ENCODE data around the gene STAT5A. TPM values are rescaled to one million over a fixed set of nuclear protein-coding genes. Genes with fewer than 3 reads are reported as not detected.
A peak's percentile ranks its signal among the peaks of the same experiment; 100 is the strongest.

Gene STAT5A
- total RNA-seq, 4 donors from 2014 or later = 42.4 to 97.0 (median 62.7) TPM

DNA sequence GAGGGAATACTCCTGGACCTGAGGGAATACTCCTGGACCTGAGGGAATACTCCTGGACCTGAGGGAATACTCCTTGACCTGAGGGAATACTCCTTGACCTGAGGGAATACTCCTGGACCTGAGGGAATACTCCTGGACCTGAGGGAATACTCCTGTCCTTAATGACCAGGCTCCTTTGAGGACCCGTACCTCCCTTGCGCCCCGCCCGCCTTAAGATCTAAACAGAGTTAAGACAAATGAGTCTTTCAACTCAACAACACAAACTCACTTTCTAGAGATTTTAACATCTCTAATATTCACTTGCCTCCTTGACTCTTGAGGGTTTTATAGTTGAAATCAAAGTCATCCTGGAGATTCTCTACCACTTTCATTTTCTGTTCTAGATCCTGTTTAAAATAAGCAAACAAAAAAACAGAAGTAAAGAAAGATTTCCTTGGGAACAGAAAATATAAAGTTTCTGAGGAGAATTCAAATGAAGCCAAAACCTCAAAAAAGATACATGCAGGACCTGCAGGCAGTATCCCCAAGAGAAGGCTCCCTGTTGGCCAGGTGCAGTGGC, 50.2 kb downstream of the STAT5A start:
- H3K9me3 ChIP-seq = no peaks in the 10 kb centered on the region
- intact Hi-C loops (cut with DNase I) = no loop called here
- peaks cover 47 to 95% (median 88%) of the 10 kb centered on the region in 4 donors for H3K36me3 ChIP-seq
- no peak for TF ChIP-seq POLR2A (IDR thresholded peaks at IDR 0.05; ENCODE audit: low read depth)
- H3K4me1 ChIP-seq = peaks cover 0 to 16% (median 13%) of the 10 kb centered on the region in 4 donors
- WGBS = 77% methylated on average over 4 of the region's 4 CpGs
- H3K4me3 ChIP-seq = no peak overlapping the region
- no peaks in the 10 kb centered on the region for H3K27me3 ChIP-seq
- no peak for DNase-seq (ENCODE audit: extremely low spot score)
- no peak overlapping the region for H3K27ac ChIP-seq (replicated peaks in 1 of 4)

DNA sequence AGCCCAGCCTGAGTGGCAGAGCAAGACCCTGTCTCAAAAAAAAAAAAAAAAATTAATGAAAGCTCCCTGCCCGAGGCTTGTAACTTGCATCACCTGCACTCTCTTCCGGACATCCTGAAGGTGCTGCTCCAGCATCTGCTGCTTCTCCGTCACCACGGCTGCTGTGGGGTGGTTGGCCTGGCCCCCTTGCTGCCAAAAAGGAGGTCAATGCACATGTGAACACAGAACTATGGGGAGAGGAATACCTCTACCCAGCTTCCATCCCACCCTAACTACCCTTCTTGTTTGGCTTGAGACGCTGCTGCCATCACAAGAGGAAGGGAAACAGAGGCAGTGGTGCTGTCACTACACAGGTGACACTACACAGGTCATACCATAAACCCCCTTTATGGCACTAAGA, 50.9 kb downstream of the STAT5A start:
- H3K27ac ChIP-seq (replicated peaks in 1 of 4) = no peak overlapping the region
- no peaks in the 10 kb centered on the region for H3K9me3 ChIP-seq
- H3K4me3 ChIP-seq = no peak overlapping the region
- peaks cover 48 to 95% (median 89%) of the 10 kb centered on the region in 4 donors for H3K36me3 ChIP-seq
- no peak for TF ChIP-seq POLR2AphosphoS5 (IDR thresholded peaks at IDR 0.05)
- intact Hi-C loops (cut with DNase I) = no loop called here
- 94% methylated on average over 5 of the region's 5 CpGs for WGBS
- peaks cover 0 to 16% (median 13%) of the 10 kb centered on the region in 4 donors for H3K4me1 ChIP-seq
- DNase-seq (ENCODE audit: extremely low spot score) = no peak
- no peaks in the 10 kb centered on the region for H3K27me3 ChIP-seq

DNA sequence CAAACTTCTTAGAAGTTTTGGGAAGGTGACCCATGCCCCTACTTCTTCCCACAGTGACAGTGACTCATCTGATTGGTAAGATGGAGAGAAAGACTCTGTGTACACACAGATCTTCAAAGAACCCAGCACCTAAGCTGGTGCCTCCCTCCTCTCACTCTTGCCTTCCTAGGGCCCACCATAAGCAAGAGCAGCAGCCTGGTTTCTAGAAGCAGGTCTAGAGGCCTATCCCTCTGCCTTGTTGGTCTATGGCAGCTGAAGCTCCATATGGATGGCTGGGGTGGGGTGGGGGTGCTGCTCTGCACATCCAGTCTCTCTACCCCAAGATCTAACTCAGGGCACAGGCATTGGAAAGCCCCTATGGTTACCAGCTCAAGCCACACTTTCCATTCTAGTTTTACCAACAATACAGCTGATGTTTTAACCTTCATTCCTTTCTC, 52.4 kb downstream of the STAT5A start:
- peak overlapping the region in 2 of 4 donors; percentile 10 to 16 for H3K27ac ChIP-seq (replicated peaks in 1 of 4)
- intact Hi-C loops (cut with DNase I) = no loop called here
- H3K36me3 ChIP-seq = peaks cover 48 to 95% (median 89%) of the 10 kb centered on the region in 4 donors
- H3K27me3 ChIP-seq = no peaks in the 10 kb centered on the region
- DNase-seq (ENCODE audit: extremely low spot score) = no peak
- no peaks in the 10 kb centered on the region for H3K9me3 ChIP-seq
- no peak for TF ChIP-seq POLR2AphosphoS5 (IDR thresholded peaks at IDR 0.05)
- H3K4me1 ChIP-seq = peaks cover 0 to 16% (median 14%) of the 10 kb centered on the region in 4 donors
- H3K4me3 ChIP-seq = no peak overlapping the region

DNA sequence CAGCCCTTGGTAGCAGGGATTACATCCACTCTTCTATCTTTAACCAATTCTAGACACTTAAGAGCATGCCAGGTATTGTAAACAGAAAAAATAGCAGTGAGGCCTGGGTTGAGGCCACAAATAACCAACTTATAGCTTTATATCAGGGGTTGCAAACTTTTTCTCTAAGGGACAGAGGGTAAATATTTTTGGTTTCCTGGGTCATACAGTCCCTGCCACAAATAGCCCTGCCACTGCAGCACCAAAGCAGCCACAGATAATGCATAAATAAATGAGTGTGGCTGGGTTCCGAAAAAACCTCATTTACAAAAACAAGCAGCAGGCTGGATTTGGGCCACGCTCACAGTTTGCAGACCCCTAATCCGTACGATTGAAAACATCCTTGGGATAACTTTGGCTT, 53.3 kb downstream of the STAT5A start:
- no peak for DNase-seq (ENCODE audit: extremely low spot score)
- intact Hi-C loops (cut with DNase I) = no loop called here
- Histone ChIP-seq H3K4me3 (no peak overlapping the region), H3K9me3 (no peaks in the 10 kb centered on the region), H3K36me3 (peaks cover 47 to 95% (median 89%) of the 10 kb centered on the region in 4 donors), H3K27me3 (no peaks in the 10 kb centered on the region), H3K4me1 (peaks cover under 1 to 25% (median 17%) of the 10 kb centered on the region in 4 donors), H3K27ac (replicated peaks in 1 of 4) (peak overlapping the region in 2 of 4 donors; percentile 16 to 34)
- no peak for TF ChIP-seq EP300 (IDR thresholded peaks at IDR 0.05)
- TF ChIP-seq, protein P1, sequence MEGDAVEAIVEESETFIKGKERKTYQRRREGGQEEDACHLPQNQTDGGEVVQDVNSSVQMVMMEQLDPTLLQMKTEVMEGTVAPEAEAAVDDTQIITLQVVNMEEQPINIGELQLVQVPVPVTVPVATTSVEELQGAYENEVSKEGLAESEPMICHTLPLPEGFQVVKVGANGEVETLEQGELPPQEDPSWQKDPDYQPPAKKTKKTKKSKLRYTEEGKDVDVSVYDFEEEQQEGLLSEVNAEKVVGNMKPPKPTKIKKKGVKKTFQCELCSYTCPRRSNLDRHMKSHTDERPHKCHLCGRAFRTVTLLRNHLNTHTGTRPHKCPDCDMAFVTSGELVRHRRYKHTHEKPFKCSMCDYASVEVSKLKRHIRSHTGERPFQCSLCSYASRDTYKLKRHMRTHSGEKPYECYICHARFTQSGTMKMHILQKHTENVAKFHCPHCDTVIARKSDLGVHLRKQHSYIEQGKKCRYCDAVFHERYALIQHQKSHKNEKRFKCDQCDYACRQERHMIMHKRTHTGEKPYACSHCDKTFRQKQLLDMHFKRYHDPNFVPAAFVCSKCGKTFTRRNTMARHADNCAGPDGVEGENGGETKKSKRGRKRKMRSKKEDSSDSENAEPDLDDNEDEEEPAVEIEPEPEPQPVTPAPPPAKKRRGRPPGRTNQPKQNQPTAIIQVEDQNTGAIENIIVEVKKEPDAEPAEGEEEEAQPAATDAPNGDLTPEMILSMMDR (IDR thresholded peaks at IDR 0.05) = no peak
- TF ChIP-seq POLR2A (IDR thresholded peaks at IDR 0.05; ENCODE audit: low read depth) = no peak
- TF ChIP-seq POLR2AphosphoS5 (IDR thresholded peaks at IDR 0.05) = no peak
- WGBS = 57% methylated on average over 4 of the region's 4 CpGs

DNA sequence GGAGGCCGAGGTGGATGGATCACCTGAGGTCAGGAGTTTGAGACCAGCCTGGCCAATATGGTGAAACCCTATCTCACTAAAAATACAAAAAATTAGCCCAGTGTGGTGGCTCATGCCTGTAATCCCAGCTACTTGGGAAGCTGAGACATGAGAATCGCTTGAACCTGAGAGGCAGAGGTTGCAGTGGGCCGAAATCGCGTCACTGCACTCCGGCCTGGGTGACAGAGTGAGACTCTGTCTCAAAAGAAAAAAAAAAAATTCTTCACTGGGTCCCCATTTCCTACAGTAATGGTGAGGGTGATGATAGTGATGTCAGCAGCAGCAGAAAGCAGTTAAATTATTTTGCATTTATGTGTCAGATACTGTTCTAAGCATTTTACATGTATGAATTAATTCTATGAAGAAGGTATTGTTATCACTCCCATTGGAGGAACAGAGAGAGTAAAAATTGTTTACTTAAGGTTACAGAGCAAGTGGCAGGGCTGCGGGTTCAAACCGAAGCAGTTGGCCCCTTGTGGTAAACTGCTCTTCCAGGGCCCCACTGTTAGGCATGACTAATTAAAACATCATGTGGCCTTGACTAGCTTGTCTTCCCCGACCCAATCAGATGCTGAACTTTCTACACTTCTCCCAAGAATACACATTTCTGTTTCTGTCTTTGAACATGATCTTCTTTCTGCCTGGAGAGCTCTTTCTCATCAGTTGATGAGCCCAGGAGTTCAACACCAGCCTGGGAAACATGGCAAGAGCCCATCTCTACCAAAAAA, 54.1 kb downstream of the STAT5A start:
- H3K27me3 ChIP-seq = no peaks in the 10 kb centered on the region
- H3K9me3 ChIP-seq = no peaks in the 10 kb centered on the region
- WGBS = 84% methylated on average over 9 of the region's 9 CpGs
- TF ChIP-seq POLR2AphosphoS5 (IDR thresholded peaks at IDR 0.05) (no peak), EP300 (IDR thresholded peaks at IDR 0.05) (no peak), POLR2A (IDR thresholded peaks at IDR 0.05; ENCODE audit: low read depth) (no peak)
- TF ChIP-seq, protein P1 (IDR thresholded peaks at IDR 0.05) = no peak
- H3K4me1 ChIP-seq = peaks cover 9 to 33% (median 26%) of the 10 kb centered on the region in 4 donors
- H3K36me3 ChIP-seq = peaks cover 40 to 94% (median 83%) of the 10 kb centered on the region in 4 donors
- DNase-seq (ENCODE audit: extremely low spot score) = no peak
- H3K27ac ChIP-seq (replicated peaks in 1 of 4) = peak overlapping the region in 1 of 4 donors; percentile 34
- intact Hi-C loops (cut with DNase I) = no loop called here
- no peak overlapping the region for H3K4me3 ChIP-seq

DNA sequence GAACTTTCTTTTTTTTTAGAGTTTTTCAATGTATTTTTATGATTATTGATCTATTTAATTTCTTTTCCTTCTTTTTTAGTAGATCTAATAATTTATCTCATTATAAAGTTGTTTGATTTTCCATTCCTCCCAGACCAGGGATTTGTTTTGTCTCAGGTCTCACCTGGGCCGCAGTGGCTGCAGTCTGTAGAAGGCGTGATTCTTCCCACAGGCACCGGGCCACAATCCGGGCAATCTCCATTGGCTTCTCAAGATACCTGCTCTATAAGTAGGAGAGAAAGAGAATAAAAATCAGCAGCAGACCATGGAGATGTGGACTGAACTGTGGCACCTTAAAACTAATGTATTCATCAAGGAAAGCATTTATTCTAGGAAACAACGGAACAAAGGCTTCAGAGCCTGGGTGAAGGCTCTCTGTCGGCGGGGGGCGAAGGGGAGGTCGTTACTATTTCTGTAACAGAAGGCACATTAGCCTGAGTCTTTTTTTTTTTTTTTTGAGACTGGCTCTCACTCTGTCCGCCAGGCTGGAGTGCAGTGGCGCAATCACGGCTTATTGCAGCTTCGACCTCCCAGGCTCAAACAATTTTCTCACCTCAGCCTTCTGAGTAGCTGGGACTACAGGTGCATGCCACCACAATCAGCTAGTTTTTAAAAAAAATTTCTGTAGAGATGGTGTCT, 57.2 kb downstream of the STAT5A start:
- 89% methylated on average over 13 of the region's 13 CpGs for WGBS
- peaks cover 38 to 64% (median 57%) of the 10 kb centered on the region in 4 donors for H3K4me1 ChIP-seq
- H3K36me3 ChIP-seq = peaks cover 39 to 80% (median 59%) of the 10 kb centered on the region in 4 donors
- H3K9me3 ChIP-seq = no peaks in the 10 kb centered on the region
- H3K4me3 ChIP-seq = no peak overlapping the region
- no peak for DNase-seq (ENCODE audit: extremely low spot score)
- TF ChIP-seq EP300 (IDR thresholded peaks at IDR 0.05) (no peak), POLR2AphosphoS5 (IDR thresholded peaks at IDR 0.05) (no peak), POLR2A (IDR thresholded peaks at IDR 0.05; ENCODE audit: low read depth) (no peak)
- TF ChIP-seq, protein P1 (IDR thresholded peaks at IDR 0.05) = no peak
- intact Hi-C loops (cut with DNase I) = no loop called here
- H3K27me3 ChIP-seq = no peaks in the 10 kb centered on the region
- peak overlapping the region in 3 of 4 donors; percentile 49 to 74 (median 72) for H3K27ac ChIP-seq (replicated peaks in 1 of 4)

All from esophagus muscularis mucosa (tissue), 4 donors.